BE2C (cell line): ENCODE measurements around the gene PLG.
"Not testable (repeated sequence)": the region's sequence is repeated elsewhere in the genome, so short reads cannot be mapped to it uniquely, and the experiment has no call there.

Experiments
- DNase-seq: peaks from one replicate; pipeline ENCODE4 v3.0.0-alpha.2; 2020
- H3K27me3 ChIP-seq: fragments of 250-450 bp; sonication (Bioruptor Pico); 2 replicates; pipeline ENCODE4 v1.5.1; 2020; ENCODE audit warnings: mild to moderate bottlenecking
- H3K36me3 ChIP-seq: fragments of 250-450 bp; sonication (Bioruptor Pico); 2 replicates; pipeline ENCODE4 v1.5.1; 2020; ENCODE audit warnings: mild to moderate bottlenecking
- H3K4me1 ChIP-seq: fragments of 250-450 bp; sonication (Bioruptor Pico); 2 replicates; pipeline ENCODE4 v1.5.1; 2020
- H3K4me3 ChIP-seq: 2 replicates; pipeline ENCODE4 v1.5.1; 2011; ENCODE audit warnings: low read depth, low read length
- H3K9me3 ChIP-seq: fragments of 250-450 bp; sonication (Bioruptor Pico); 2 replicates; pipeline ENCODE4 v1.5.1; 2020
- TF ChIP-seq, protein P1 (sequence below): IDR thresholded peaks from 2 replicates; pipeline ENCODE4 v1.5.1; 2012; ENCODE audit warnings: mild to moderate bottlenecking, low read depth, low read length

PLG gene

DNA sequence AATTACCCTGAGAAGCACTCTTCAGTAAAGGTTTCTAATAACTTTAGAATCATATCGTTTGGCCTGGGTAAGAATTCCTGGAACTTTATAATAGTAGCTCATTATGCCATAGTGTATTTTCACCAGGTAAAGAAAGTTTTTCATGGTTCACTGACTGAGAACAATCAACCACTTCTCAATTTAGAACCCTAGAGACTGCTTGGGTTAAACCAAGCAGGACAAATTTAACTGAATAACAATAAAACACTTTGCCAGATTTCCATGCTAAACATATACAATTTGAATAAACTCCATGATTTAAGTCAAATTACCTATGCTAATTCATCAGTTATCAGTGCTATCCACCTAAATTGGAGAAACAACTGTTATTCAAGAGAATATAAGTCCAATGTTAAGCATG, 99.4 kb downstream of the PLG start:
- Histone ChIP-seq H3K4me3 (no peak overlapping the region), H3K36me3 (no peaks in the 10 kb centered on the region), H3K9me3 (no peaks in the 10 kb centered on the region), H3K27me3 (no peaks in the 10 kb centered on the region), H3K4me1 (no peaks in the 10 kb centered on the region)
- DNase-seq = no peak
- TF ChIP-seq, protein P1, sequence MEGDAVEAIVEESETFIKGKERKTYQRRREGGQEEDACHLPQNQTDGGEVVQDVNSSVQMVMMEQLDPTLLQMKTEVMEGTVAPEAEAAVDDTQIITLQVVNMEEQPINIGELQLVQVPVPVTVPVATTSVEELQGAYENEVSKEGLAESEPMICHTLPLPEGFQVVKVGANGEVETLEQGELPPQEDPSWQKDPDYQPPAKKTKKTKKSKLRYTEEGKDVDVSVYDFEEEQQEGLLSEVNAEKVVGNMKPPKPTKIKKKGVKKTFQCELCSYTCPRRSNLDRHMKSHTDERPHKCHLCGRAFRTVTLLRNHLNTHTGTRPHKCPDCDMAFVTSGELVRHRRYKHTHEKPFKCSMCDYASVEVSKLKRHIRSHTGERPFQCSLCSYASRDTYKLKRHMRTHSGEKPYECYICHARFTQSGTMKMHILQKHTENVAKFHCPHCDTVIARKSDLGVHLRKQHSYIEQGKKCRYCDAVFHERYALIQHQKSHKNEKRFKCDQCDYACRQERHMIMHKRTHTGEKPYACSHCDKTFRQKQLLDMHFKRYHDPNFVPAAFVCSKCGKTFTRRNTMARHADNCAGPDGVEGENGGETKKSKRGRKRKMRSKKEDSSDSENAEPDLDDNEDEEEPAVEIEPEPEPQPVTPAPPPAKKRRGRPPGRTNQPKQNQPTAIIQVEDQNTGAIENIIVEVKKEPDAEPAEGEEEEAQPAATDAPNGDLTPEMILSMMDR = no peak

DNA sequence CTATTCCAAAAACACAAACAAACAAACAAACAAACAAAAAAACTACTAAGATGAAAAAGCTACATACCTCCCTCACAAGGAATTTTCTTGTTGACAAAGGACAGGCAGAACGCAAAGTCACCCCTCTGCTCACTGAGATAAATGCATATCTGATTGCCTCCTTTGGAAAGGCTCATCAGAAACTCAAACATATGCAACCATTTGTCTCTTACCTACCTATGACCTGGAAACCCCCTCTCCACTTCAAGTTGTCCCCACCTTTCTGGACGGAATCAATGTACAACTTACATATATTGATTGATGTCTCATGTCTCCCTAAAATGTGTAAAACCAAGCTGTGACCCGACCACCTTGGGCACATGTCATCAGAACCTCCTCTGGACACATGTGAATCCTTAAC, 100.0 kb downstream of the PLG start:
- not testable (repeated sequence) for H3K36me3 ChIP-seq, H3K9me3 ChIP-seq, DNase-seq, H3K27me3 ChIP-seq, H3K4me3 ChIP-seq, H3K4me1 ChIP-seq
